IMR-90 (cell line): Measurements from ENCODE around the gene TBC1D28. TPM values are rescaled to one million over a fixed set of nuclear protein-coding genes. Genes with fewer than 3 reads are reported as not detected.
"Not testable (repeated sequence)": the region's sequence is repeated elsewhere in the genome, so short reads cannot be mapped to it uniquely, and the experiment has no call there.

Source experiments
- ATAC-seq: fragments of 200-7000 bp; cut with Tn5 transposase; 2 replicates; pipeline ENCODE4 v1.9.1; 2020; ENCODE audit warnings: low read depth, mild to moderate bottlenecking, moderate library complexity
- BruUV-seq: library from RNA; stranded (reverse); fragments of 400-500 nt; replicated peaks from 2 replicates; lab custom pipeline; 2021; lab: Mats Ljungman, UMichigan
- CTCF ChIA-PET: fragments of 300-600 bp; formaldehyde crosslinking; extraction: SDS; loops from one replicate; lab custom pipeline; 2021; ENCODE audit warnings: antibody characterized with exemption; lab: Yijun Ruan, JAX
- POLR2A ChIA-PET: fragments of 300-600 bp; sonication (Branson Sonifier 250); formaldehyde crosslinking; loops from one replicate; lab custom pipeline; 2022; ENCODE audit warnings: antibody characterized with exemption; ENCODE audit not compliant: unreplicated experiment; lab: Charles Lee
- DNase-seq: peaks from one replicate; pipeline ENCODE4 v3.0.0; 2013
- H2AFZ ChIP-seq: replicated peaks from 2 replicates; pipeline ENCODE3; 2013; ENCODE audit warnings: low read length, mild to moderate bottlenecking; ENCODE audit not compliant: poor library complexity
- H2AK5ac ChIP-seq: 2 replicates; pipeline ENCODE4 v1.6.1; 2013; ENCODE audit warnings: low read depth, low read length, inconsistent platforms
- H2AK9ac ChIP-seq: replicated peaks from 2 replicates; pipeline ENCODE3; 2013; ENCODE audit warnings: mild to moderate bottlenecking, low read depth, low read length, moderate library complexity; ENCODE audit not compliant: poor library complexity
- H2BK120ac ChIP-seq: 2 replicates; pipeline ENCODE4 v1.6.1; 2013; ENCODE audit warnings: low read depth, low read length, inconsistent platforms
- H2BK15ac ChIP-seq: 3 replicates; pipeline ENCODE4 v1.6.1; 2013; ENCODE audit warnings: low read depth, low read length, inconsistent platforms
- H2BK20ac ChIP-seq: 2 replicates; pipeline ENCODE4 v1.6.1; 2013; ENCODE audit warnings: low read depth, mild to moderate bottlenecking, inconsistent platforms, low read length, moderate library complexity
- H2BK5ac ChIP-seq: 2 replicates; pipeline ENCODE4 v1.6.1; 2013; ENCODE audit warnings: mild to moderate bottlenecking, low read depth, low read length, inconsistent platforms; ENCODE audit not compliant: poor library complexity, severe bottlenecking
- H3K14ac ChIP-seq: replicated peaks from 2 replicates; pipeline ENCODE4 v1.6.1; 2013; ENCODE audit warnings: low read depth, low read length, inconsistent platforms
- H3K18ac ChIP-seq: 2 replicates; pipeline ENCODE4 v1.6.1; 2013; ENCODE audit warnings: low read depth, low read length, control low read depth
- H3K23ac ChIP-seq: 2 replicates; pipeline ENCODE4 v1.6.1; 2013; ENCODE audit warnings: low read depth, low read length, inconsistent platforms
- H3K27ac ChIP-seq: 2 replicates; pipeline ENCODE4 v1.5.1; 2013; ENCODE audit warnings: mild to moderate bottlenecking, control low read depth, low read length; ENCODE audit not compliant: insufficient read depth
- H3K27me3 ChIP-seq: 2 replicates; pipeline ENCODE4 v1.6.1; 2013; ENCODE audit warnings: low read length; ENCODE audit not compliant: control insufficient read depth, insufficient read depth
- H3K36me3 ChIP-seq: 2 replicates; pipeline ENCODE4 v1.6.1; 2013; ENCODE audit warnings: low read length, mixed read lengths; ENCODE audit not compliant: control insufficient read depth, insufficient read depth
- H3K4ac ChIP-seq: 2 replicates; pipeline ENCODE4 v1.6.1; 2013; ENCODE audit warnings: low read depth, low read length, inconsistent platforms
- H3K4me1 ChIP-seq: 2 replicates; pipeline ENCODE4 v1.6.1; 2013; ENCODE audit warnings: low read length, mixed read lengths; ENCODE audit not compliant: control insufficient read depth, insufficient read depth
- H3K4me2 ChIP-seq: 2 replicates; pipeline ENCODE4 v1.6.1; 2013; ENCODE audit warnings: low read depth, mild to moderate bottlenecking, control low read depth, low read length, moderate library complexity
- H3K4me3 ChIP-seq: 2 replicates; pipeline ENCODE4 v1.5.1; 2013; ENCODE audit warnings: low read depth, mild to moderate bottlenecking, control low read depth, low read length, moderate library complexity; ENCODE audit not compliant: insufficient read depth
- H3K56ac ChIP-seq: 2 replicates; pipeline ENCODE4 v1.6.1; 2013; ENCODE audit warnings: low read length, inconsistent platforms; ENCODE audit not compliant: insufficient read depth; ENCODE audit errors: extremely low read depth
- H3K79me1 ChIP-seq, 2 experiments: 2 replicates each; pipeline ENCODE4 v1.6.1; 2013; ENCODE audit warnings: low read length in 2 of 2, inconsistent platforms in 1 of 2, low read depth in 1 of 2
- H3K9ac ChIP-seq: 2 replicates; pipeline ENCODE4 v1.6.1; 2013; ENCODE audit warnings: low read depth, low read length, control low read depth
- H3K9me1 ChIP-seq: 2 replicates; pipeline ENCODE4 v1.6.1; 2013; ENCODE audit warnings: low read length, inconsistent platforms; ENCODE audit not compliant: insufficient read depth
- H3K9me3 ChIP-seq: 2 replicates; pipeline ENCODE4 v1.6.1; 2013; ENCODE audit warnings: low read length; ENCODE audit not compliant: control insufficient read depth, insufficient read depth
- H4K20me1 ChIP-seq: 2 replicates; pipeline ENCODE4 v1.6.1; 2013; ENCODE audit warnings: low read length, inconsistent platforms; ENCODE audit not compliant: insufficient read depth
- H4K5ac ChIP-seq: 2 replicates; pipeline ENCODE4 v1.6.1; 2013; ENCODE audit warnings: mild to moderate bottlenecking, low read depth, low read length, control low read depth
- H4K8ac ChIP-seq, 2 experiments: 2 replicates each; pipeline ENCODE4 v1.6.1; 2013; ENCODE audit warnings: low read depth in 2 of 2, low read length in 2 of 2, control low read depth in 1 of 2, inconsistent platforms in 1 of 2
- H4K91ac ChIP-seq: 2 replicates; pipeline ENCODE4 v1.6.1; 2013; ENCODE audit warnings: low read depth, low read length, inconsistent platforms; ENCODE audit not compliant: insufficient read depth
- MAZ ChIP-seq: IDR thresholded peaks from 2 replicates; pipeline ENCODE4 v1.6.1; 2012; ENCODE audit warnings: low read depth, mild to moderate bottlenecking, low read length, improper control_type of control experiment, moderate library complexity, borderline replicate concordance
- MXI1 ChIP-seq: IDR thresholded peaks from 2 replicates; pipeline ENCODE4 v1.6.1; 2012; ENCODE audit warnings: low read depth, mild to moderate bottlenecking, low read length, moderate library complexity, borderline replicate concordance
- POLR2A ChIP-seq: IDR thresholded peaks from 2 replicates; pipeline ENCODE4 v1.6.1; 2012; ENCODE audit warnings: mild to moderate bottlenecking, low read depth, low read length
- WGBS, 2 experiments: methylation state at CpG; one replicate each; pipeline versions ENCODE4 v1.1.5 to v1.1.7; 2013; ENCODE audit warnings: missing lambda C conversion rate in 2 of 2; ENCODE audit not compliant: insufficient read length in 1 of 2; ENCODE audit errors: extremely low coverage in 2 of 2; 5-methylcytosine and 5-hydroxymethylcytosine counted together
- dilution Hi-C: fragments of 300-500 bp; cut with HindIII; formaldehyde crosslinking; loops from one replicate; pipeline ENCODE4 v1.14.3; 2018; ENCODE audit warnings: low sequenced_read_pairs; ENCODE audit not compliant: unreplicated experiment
- in situ Hi-C: fragments of 300-500 bp; cut with MboI; formaldehyde crosslinking; loops from 3 replicates; pipeline ENCODE4 v1.14.3; 2019; ENCODE audit warnings: low sequenced_read_pairs, inconsistent platforms, mixed read lengths
- intact Hi-C: fragments of 100-400 bp; cut with micrococcal nuclease; formaldehyde crosslinking; loops from 2 replicates; pipeline ENCODE4 v1.10.0; 2022
- polyA plus RNA-seq, 3 experiments: library from polyadenylated mRNA; depleted of rRNA; stranded (reverse); fragments of >200 nt; gene quantifications; 2 replicates each; pipeline ENCODE4 v1.2.3, GENCODE V29; 2012; ENCODE audit warnings: low replicate concordance in 1 of 3
- total RNA-seq: library from RNA; depleted of rRNA; stranded (reverse); fragments of >200 nt; gene quantifications from 2 replicates; pipeline ENCODE4 v1.2.3, GENCODE V29; 2012

The TBC1D28 gene
- total and polyA plus RNA-seq, 2 of the 4 experiments (the other 2 are of a cell fraction): not detected

DNA sequence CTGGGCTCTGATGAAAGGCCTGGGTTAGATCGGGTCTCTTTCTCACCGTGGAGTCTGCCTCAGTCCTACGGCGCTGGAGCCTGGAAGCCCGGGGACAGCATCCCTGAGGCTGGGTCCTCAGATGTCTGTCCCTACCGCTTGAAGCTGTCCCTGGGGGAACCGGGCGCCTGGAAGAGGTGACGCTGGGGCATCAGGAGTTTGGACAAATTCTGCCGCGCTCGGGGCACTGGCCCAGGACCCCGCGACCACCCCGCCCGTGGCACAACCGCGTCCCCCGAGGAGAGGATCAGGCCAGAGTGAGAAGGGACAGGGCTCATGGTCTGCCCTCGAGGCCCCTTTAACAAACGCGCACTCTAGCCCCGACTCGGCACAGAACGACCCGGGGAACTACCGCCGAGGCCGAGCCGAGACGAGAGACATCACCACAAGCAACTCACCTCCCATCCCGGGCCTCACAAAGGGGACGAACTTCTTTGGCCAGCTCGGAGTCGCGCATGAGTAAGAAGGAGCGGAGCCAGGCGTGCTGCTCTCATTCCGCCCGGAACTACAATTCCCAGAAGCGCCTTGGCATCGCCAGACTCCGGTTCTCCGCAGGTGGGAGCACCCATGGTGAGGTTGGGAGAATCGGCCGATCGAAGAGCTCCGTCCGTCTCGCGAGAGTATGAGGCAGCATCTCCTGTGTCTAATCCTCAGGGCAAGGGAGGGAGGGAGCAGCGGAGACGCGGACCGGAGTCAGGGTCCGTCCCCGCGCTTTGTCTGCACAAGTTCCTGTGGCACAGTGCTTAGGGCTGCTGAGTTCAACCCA is 37.8 kb upstream of the TBC1D28 start, which contains the start of gene FOXO3B:
Gene FOXO3B (minus strand): TSS at position 548 of the 805 bp plus-strand sequence. CDS start 663 bp downstream, outside the sequence.
- dilution Hi-C loops, BruUV-seq, H3K23ac ChIP-seq, in situ Hi-C loops, H3K9me3 ChIP-seq, H2BK15ac ChIP-seq, H2BK120ac ChIP-seq, H3K18ac ChIP-seq, CTCF ChIA-PET, H2AK9ac ChIP-seq, H2BK20ac ChIP-seq, H3K79me1 ChIP-seq, H3K4me1 ChIP-seq, H2AK5ac ChIP-seq, H3K14ac ChIP-seq, H3K27me3 ChIP-seq, H4K91ac ChIP-seq, H3K9me1 ChIP-seq, POLR2A ChIA-PET, H3K4ac ChIP-seq, H4K20me1 ChIP-seq, H3K36me3 ChIP-seq, intact Hi-C loops: not testable (repeated sequence)
- DNase-seq (peak; percentile 97), ATAC-seq (peak; percentile 97)
- H3K56ac ChIP-seq: 0 out of 2 replicates have a peak within 1 kb of the TSS, but pooled peaks have one; percentile 30
- peak within 1 kb of the TSS; percentile 78 for H3K4me2 ChIP-seq
- peak within 1 kb of the TSS; percentile 36 for H3K27ac ChIP-seq
- TF ChIP-seq MAZ (peak; percentile 79; the same call in 1 of the 2 replicates), POLR2A (0 out of 2 replicates have a peak, but pooled peaks have one; percentile 22), MXI1 (0 out of 2 replicates have a peak, but pooled peaks have one; percentile 45)
- H3K9ac ChIP-seq: peak within 1 kb of the TSS; percentile 57
- H4K5ac ChIP-seq: 0 out of 2 replicates have a peak within 1 kb of the TSS, but pooled peaks have one; percentile 53
- H4K8ac ChIP-seq: peak within 1 kb of the TSS; percentile 35 to 68; a peak in 2 of 4 replicates
- 0% methylated on average over 3 of the region's 58 CpGs; no CpG with 5 or more reads in 1 of the 2 experiments for WGBS, 2 experiments
- H3K4me3 ChIP-seq: peak within 1 kb of the TSS; percentile 46
- H2AFZ ChIP-seq: peak within 1 kb of the TSS; percentile 70
- H2BK5ac ChIP-seq: peak within 1 kb of the TSS; percentile 22

DNA sequence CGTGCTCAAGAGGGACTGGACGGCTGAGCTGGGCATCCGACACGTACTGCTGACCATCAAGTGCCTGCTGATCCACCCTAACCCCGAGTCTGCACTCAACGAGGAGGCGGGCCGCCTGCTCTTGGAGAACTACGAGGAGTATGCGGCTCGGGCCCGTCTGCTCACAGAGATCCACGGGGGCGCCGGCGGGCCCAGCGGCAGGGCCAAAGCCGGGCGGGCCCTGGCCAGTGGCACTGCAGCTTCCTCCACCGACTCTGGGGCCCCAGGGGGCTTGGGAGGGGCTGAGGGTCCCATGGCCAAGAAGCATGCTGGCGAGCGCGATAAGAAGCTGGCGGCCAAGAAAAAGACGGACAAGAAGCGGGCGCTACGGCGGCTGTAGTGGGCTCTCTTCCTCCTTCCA is 33.2 kb upstream of the TBC1D28 start:
- ATAC-seq, H3K9me3 ChIP-seq, H2BK15ac ChIP-seq, H2BK5ac ChIP-seq, in situ Hi-C loops, intact Hi-C loops, H2AK5ac ChIP-seq, H4K5ac ChIP-seq, dilution Hi-C loops, H3K23ac ChIP-seq, H3K9me1 ChIP-seq, H3K27ac ChIP-seq, H3K27me3 ChIP-seq, H4K91ac ChIP-seq, H3K18ac ChIP-seq, H3K4me1 ChIP-seq, H3K9ac ChIP-seq, POLR2A ChIA-PET, H2BK120ac ChIP-seq, H4K20me1 ChIP-seq, H3K4ac ChIP-seq, H3K36me3 ChIP-seq, H2AK9ac ChIP-seq, H3K14ac ChIP-seq, H3K4me2 ChIP-seq, H3K79me1 ChIP-seq, H2BK20ac ChIP-seq, H2AFZ ChIP-seq, H3K56ac ChIP-seq, DNase-seq, H4K8ac ChIP-seq, H3K4me3 ChIP-seq, BruUV-seq, CTCF ChIA-PET: not testable (repeated sequence)
- WGBS, 2 experiments: no CpG with 5 or more reads among the region's 29 CpGs
